T-helper 1 cell treated with Interleukin-12 subunit alpha and Interleukin-12 subunit beta and Interleukin-4 antibody, amounts not matched to agents 30 ng/mL and 1 ng/mL, for 36 hours (primary cell): ENCODE data around the gene KCNAB1. TPM values are rescaled to one million over a fixed set of nuclear protein-coding genes. Genes with fewer than 3 reads are reported as not detected.
"Not testable (repeated sequence)": the region's sequence is repeated elsewhere in the genome, so short reads cannot be mapped to it uniquely, and the experiment has no call there.

ENCODE experiments used
- intact Hi-C: fragments of 100-400 bp; cut with micrococcal nuclease; formaldehyde crosslinking; loops from one replicate; pipeline ENCODE4 v1.15.1; 2024
- total RNA-seq: library from RNA; stranded (reverse); gene quantifications from 2 replicates; pipeline ENCODE4 v1.2.3, GENCODE V29; 2022

Gene KCNAB1
- total RNA-seq, 1 donor from 2014 or later: 0.07 TPM

- intact Hi-C loops: not testable (repeated sequence)
Observed at GRCh38 chr3:156137397-156137796, 17.0 kb downstream of the KCNAB1 start.

GRCh38 chr3:156140001-156140595 lies 19.7 kb downstream of the KCNAB1 start:
- intact Hi-C loops: no loop called here

GRCh38 chr3:156142702-156143101 lies 22.3 kb downstream of the KCNAB1 start:
- intact Hi-C loops: no loop called here

GRCh38 chr3:156143136-156143535 lies 22.8 kb downstream of the KCNAB1 start:
- intact Hi-C loops: no loop called here

GRCh38 chr3:156144060-156144459 lies 23.7 kb downstream of the KCNAB1 start:
- intact Hi-C loops: no loop called here

- intact Hi-C loops: no loop called here
Observed at GRCh38 chr3:156145866-156146265, 25.5 kb downstream of the KCNAB1 start.

GRCh38 chr3:156148345-156148945 lies 28.1 kb downstream of the KCNAB1 start:
- intact Hi-C loops: no loop called here

GRCh38 chr3:156148946-156149381 lies 28.6 kb downstream of the KCNAB1 start:
- intact Hi-C loops: no loop called here

- intact Hi-C loops: loop anchor here (1.0 to 10.0 kb wide), 10 partner anchors 232 to 1422 kb away; no protein-coding TSS in a partner anchor
Observed at GRCh38 chr3:156149876-156150275, 29.5 kb downstream of the KCNAB1 start.

GRCh38 chr3:156150434-156151066 lies 30.2 kb downstream of the KCNAB1 start:
- intact Hi-C loops: loop anchor here (1.0 to 10.0 kb wide), 12 partner anchors 232 to 1422 kb away; partner anchors contain the start of gene TIPARP

- intact Hi-C loops: loop anchor here (1.0 to 10.0 kb wide), 5 partner anchors 296 to 1049 kb away; partner anchors contain the start of gene TIPARP
Observed at GRCh38 chr3:156151824-156152428, 31.5 kb downstream of the KCNAB1 start.

GRCh38 chr3:156158656-156159295 lies 38.4 kb downstream of the KCNAB1 start:
- intact Hi-C loops: loop anchor here (10.0 kb wide), 1 partner anchor 656 kb away; no protein-coding TSS in a partner anchor

GRCh38 chr3:156160647-156161046 lies 40.3 kb downstream of the KCNAB1 start:
- intact Hi-C loops: no loop called here

GRCh38 chr3:156161172-156161571 lies 40.8 kb downstream of the KCNAB1 start:
- intact Hi-C loops: no loop called here

GRCh38 chr3:156163848-156164247 lies 43.5 kb downstream of the KCNAB1 start:
- intact Hi-C loops: no loop called here

GRCh38 chr3:156166808-156167207 lies 46.4 kb downstream of the KCNAB1 start:
- intact Hi-C loops: no loop called here

GRCh38 chr3:156170571-156170970 lies 50.2 kb downstream of the KCNAB1 start:
- intact Hi-C loops: no loop called here

GRCh38 chr3:156171281-156172267 lies 51.2 kb downstream of the KCNAB1 start:
- intact Hi-C loops: no loop called here

- intact Hi-C loops: no loop called here
Observed at GRCh38 chr3:156172536-156172935, 52.2 kb downstream of the KCNAB1 start.

GRCh38 chr3:156174229-156174847 lies 54.0 kb downstream of the KCNAB1 start:
- intact Hi-C loops: no loop called here
